Stimulated activated CD4-positive, alpha-beta T cell treated with anti-CD3 and anti-CD28 coated beads, Interleukin-1b, Interleukin-23, amount 100 ng/mL, for 24 hours (primary cell): ENCODE measurements around the gene THOC5.

ENCODE experiments used
- DNase-seq, 4 experiments: peaks; one replicate each; pipeline ENCODE4 v3.0.0-alpha.2; 2020; ENCODE audit warnings: low read depth in 4 of 4, low spot score in 1 of 4

The THOC5 gene

GRCh38 chr22:29478326-29479276 is 75.0 kb downstream of the THOC5 start:
- DNase-seq = no peak

GRCh38 chr22:29477723-29478318 is 75.7 kb downstream of the THOC5 start:
- no peak for DNase-seq

- no peak for DNase-seq
Measured at GRCh38 chr22:29476116-29476515, 77.4 kb downstream of the THOC5 start.

GRCh38 chr22:29475550-29475949 is 78.0 kb downstream of the THOC5 start:
- DNase-seq = no peak

- no peak for DNase-seq
Measured at GRCh38 chr22:29473001-29473400, 80.6 kb downstream of the THOC5 start.

- peak; percentile 50 to 78 (median 60) for DNase-seq
Measured at GRCh38 chr22:29470159-29470855, 83.2 kb downstream of the THOC5 start.

- DNase-seq = no peak
Measured at GRCh38 chr22:29469755-29470154, 83.8 kb downstream of the THOC5 start.

- no peak for DNase-seq
Measured at GRCh38 chr22:29464581-29464980, 89.0 kb downstream of the THOC5 start.

GRCh38 chr22:29463629-29464028 is 89.9 kb downstream of the THOC5 start:
- no peak for DNase-seq

- DNase-seq = no peak
Measured at GRCh38 chr22:29461263-29461662, 92.3 kb downstream of the THOC5 start.

GRCh38 chr22:29459773-29460172 is 93.8 kb downstream of the THOC5 start:
- DNase-seq = no peak

- no peak for DNase-seq
Measured at GRCh38 chr22:29458551-29458950, 95.0 kb downstream of the THOC5 start.

- no peak for DNase-seq
Measured at GRCh38 chr22:29457730-29458129, 95.8 kb downstream of the THOC5 start.

GRCh38 chr22:29456211-29456671 is 97.3 kb downstream of the THOC5 start:
- DNase-seq = no peak
